HG02678 (cell line): ENCODE measurements around the gene CCDC183.
"Not testable (repeated sequence)": the region's sequence is repeated elsewhere in the genome, so short reads cannot be mapped to it uniquely, and the experiment has no call there.

Experiments used
- ATAC-seq: cut with Tn5 transposase; IDR thresholded peaks from one replicate; pipeline ENCODE4 v1.9.1; 2021; ENCODE audit warnings: mild to moderate bottlenecking, moderate library complexity; ENCODE audit not compliant: unreplicated experiment

CCDC183 gene

GRCh38 chr9:136799079-136799853 is 3.1 kb downstream of the CCDC183 start:
- ATAC-seq, result no peak

- ATAC-seq, result no peak
These were observed 3.9 kb downstream of the CCDC183 start for GRCh38 chr9:136799854-136800657.

- no peak for ATAC-seq
These were observed 6.2 kb downstream of the CCDC183 start for GRCh38 chr9:136802321-136802720.

DNA sequence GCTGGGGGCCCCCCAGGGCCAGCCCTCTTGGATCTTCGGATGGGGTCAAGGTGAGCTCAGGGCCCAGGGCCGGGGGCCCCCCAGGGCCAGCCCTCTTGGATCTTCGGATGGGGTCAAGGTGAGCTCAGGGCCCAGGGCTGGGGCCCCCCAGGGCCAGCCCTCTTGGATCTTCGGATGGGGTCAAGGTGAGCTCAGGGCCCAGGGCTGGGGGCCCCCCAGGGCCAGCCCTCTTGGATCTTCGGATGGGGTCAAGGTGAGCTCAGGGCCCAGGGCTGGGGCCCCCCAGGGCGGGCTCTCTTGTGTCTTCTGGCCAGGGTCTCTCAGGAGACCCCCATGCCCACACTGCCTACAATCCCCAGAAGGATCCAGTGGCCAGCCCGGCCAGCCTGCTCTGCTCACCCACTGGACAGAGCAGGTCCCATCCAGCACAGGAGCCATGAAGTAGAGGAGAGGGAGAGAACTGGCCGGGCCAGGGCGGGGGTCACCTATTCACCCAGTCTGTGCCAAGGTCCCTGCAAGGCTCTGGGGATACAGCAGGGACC is 6.9 kb downstream of the CCDC183 start:
- not testable (repeated sequence) for ATAC-seq

DNA sequence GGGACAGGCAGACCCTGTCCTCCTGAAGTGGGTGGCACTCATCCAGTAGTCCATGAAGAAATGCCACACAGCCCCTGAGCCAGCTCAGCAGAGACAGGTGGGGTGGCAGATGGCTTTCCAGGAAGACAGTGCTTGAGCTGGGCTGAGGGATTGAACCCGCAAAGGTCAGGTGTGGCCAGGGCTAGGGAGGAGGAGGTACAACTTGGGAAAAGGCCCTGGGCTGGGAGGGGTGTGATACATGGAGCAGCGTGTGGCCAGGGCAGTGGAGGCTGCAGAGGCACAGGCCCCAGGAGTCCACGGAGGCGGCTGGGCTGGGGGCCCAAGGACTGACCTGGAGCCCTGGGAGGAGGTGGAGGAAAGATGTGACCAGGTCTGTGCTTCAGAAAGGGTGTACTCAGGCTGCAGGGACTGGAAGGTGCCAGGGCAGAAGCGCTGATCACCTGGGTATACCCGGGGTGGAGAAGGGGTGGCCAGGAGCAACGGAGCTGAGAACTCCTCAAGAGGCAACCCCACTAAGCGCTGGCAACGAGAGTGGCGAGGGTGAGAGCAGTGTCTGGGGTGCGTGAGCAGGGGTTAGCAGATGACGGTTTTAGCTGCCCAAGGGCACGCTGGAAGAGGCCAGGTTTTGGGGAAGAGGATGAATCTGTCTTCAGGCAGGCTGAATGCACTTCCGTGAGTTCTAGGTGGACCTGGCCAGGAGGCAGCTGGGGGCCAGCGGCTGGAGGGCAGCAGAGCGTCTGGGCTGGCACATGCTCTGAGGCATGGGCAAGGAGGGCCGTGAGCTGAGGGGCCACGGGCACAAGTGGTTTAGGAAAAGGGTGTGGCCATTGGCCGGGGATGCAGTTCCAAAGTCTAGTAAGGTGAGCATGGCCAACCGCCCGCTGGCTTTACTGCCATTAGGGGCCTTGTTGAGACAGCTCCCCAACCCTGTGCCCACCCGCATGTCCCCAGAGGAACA is 7.7 kb downstream of the CCDC183 start:
- no peak for ATAC-seq

DNA sequence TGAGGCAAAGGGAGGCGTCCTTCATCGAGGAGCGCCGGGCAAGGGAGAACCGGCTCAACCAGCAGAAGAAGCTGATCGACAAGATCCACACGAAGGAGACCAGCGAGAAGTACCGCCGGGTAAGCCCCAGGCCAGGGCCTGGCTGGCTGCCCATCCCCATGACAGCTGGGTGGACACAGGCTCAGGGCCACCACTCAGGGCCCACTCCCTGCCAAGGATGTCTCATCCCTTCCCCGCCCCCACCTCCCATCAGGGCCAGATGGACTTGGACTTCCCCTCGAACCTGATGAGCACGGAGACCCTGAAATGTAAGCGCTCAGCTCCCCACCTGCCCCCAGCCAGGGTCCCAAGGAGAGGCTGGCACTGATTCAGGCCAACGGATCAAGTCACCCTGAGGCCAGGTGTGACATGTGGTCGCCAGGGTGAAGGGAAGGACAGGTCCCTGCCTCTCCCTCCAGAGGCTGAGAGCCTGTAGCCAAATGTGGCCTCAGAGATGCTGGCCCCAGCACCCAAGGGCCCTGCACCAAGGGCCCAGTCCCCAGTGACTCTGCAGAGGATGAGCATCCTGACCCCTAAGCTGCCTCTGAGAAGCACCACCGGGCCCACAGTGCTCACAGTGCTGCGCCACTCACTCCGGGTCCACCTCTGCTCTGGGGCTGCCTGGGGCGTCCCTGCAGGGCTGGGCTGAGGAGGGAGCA is 8.5 kb downstream of the CCDC183 start:
- ATAC-seq, result no peak

DNA sequence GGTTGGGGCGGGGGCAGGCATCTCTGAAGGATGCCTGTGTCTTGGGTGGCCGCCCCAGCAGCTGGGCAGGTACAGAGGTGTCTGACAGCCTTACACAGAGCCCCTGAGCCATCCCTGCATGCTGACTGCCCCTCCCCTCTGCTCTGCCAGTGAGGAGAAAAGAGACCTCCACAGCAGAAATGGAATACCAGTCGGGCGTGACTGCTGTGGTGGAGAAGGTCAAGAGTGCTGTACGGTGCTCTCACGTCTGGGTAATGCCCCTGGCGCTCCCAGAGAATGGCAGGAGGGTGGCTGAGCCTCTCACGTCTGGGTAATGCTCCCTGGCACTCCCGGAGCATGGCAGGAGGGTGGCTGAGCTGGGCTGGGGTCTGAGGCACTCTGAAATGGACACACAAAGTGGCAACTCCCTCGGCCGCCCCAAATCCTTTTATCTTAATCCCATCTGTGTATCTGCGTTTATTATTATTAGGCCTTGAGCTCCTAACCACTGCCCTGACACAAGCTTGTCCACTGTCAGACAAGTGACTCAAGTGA is 9.1 kb downstream of the CCDC183 start:
- no peak for ATAC-seq

DNA sequence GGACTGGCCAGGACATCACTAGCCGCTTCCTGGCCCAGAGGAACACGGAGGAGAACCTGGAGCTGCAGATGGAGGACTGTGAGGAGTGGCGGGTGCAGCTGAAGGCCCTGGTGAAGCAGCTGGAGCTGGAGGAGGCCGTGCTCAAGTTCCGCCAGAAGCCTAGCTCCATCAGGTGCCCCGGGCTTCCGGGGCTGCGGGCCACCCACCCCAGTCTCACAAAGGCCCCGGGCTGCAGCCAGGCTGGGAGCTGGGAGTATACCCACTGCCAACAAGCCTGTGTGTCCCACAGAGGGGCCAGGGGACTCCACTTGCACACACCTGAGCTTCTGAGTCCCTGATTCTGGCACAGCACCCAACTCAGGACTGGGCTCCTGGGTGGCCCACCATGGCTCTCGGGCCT is 9.9 kb downstream of the CCDC183 start:
- ATAC-seq, result no peak

DNA sequence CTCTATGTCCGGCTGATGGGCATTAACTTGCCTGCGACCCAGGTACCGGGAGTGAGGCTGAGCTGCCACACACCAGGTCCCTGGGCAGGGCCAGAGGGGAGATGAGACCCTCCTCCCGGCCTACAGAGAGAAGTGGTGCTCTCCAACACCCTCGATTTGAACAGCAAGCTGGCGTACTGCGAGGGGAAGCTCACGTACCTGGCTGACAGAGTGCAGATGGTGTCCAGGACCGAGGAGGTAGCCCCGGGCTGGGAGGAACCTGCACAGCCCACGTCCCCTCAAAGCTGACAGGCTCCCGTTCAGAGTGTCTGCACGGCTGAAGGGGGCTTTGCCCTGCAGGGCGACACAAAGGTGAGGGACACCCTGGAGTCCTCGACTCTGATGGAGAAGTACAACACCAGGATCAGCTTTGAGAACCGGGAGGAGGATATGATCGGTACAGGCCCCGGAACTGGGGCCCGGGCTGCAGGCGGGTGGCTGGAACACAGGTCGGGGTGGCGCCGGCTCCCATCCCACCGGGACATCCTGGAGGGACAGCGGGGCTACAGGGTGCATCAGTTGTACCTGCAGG is 10.6 kb downstream of the CCDC183 start:
- ATAC-seq, result no peak

DNA sequence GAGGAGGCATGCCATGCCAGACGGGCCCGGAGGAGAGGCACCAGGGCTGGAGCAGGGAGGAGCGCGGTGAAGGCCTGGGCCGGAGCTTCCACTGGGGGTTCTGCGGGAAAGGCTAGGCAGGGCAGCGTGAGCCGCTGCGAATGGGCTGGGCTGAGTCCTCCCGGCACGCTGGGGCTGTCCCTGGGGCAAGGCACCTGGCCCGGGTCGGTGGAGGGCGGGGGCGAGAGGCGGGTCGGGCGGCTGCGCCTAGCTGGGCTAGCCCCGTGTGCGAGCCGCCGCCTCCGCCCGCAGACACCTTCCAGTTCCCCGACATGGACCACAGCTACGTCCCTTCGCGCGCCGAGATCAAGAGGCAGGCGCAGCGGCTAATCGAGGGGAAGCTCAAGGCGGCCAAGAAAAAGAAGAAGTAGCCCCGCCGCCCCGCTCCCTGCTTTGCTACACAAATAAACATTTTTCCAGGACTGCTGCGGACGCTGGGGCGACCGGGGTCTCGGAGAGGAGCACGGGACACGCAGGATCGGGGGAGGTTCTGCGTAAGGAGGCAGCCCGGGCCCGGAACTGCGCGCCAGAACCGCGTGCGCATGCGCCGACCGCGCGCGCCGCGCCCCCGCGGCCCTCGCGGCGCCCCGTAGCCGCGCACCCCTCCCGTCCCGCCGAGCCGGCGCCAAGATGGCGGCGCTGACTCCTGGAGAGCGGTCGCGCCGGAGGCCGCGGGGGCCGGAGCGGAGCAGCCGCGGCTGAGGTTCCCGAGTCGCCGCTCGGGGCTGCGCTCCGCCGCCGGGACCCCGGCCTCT is 11.3 kb downstream of the CCDC183 start, which contains the start of gene RABL6:
RABL6 (plus strand) TSS at position 668 of the 794 bp plus-strand sequence. CDS start 249 bp downstream, outside the sequence.
- peak; percentile 81 for ATAC-seq

DNA sequence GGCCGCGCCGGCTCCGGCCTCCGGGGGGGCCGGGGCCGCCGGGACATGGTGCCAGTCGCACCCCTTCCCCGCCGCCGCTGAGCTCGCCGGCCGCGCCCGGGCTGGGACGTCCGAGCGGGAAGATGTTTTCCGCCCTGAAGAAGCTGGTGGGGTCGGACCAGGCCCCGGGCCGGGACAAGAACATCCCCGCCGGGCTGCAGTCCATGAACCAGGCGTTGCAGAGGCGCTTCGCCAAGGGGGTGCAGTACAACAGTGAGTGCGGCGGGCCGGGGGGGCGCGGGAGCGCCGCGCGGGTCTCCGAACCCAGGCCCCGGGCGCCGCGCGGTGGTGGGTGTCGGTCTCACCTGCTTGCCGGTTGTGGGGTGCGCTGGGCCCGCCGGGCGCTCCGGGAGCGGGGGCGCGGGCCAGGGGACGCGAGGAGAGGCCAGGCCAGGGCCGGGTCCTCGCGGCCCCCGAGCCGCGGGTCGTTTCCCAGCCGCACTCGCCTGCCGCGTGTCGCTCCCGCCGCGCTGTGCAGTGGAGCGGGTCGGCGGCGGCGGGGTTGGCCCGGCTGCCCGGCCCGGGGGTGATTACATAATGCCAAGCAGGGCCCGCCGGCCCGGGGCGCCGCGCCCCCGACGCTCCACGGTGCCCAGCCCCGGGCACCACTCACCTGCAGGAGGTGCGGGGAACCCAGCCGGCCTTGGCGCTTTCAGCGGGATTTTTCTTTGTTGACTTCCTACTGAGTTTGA is 12.1 kb downstream of the CCDC183 start:
- peak; percentile 35 for ATAC-seq

DNA sequence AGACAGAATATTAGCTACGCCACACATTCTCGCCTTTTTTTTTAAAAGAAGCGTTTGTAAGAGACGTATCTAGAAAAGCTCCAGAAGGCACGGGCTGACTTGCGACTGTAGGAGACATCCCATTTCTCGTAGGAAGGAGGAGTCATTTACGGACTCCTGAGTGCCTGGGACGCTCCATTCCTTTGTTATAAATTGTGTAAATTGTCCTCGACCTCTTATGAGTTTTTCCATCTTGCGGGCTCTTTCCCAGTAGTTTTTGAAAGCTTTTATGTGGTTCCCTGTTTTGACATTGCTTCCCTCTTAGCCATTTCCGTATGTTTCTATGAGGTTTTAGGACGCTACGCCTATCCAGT is 12.6 kb downstream of the CCDC183 start:
- ATAC-seq, result no peak

DNA sequence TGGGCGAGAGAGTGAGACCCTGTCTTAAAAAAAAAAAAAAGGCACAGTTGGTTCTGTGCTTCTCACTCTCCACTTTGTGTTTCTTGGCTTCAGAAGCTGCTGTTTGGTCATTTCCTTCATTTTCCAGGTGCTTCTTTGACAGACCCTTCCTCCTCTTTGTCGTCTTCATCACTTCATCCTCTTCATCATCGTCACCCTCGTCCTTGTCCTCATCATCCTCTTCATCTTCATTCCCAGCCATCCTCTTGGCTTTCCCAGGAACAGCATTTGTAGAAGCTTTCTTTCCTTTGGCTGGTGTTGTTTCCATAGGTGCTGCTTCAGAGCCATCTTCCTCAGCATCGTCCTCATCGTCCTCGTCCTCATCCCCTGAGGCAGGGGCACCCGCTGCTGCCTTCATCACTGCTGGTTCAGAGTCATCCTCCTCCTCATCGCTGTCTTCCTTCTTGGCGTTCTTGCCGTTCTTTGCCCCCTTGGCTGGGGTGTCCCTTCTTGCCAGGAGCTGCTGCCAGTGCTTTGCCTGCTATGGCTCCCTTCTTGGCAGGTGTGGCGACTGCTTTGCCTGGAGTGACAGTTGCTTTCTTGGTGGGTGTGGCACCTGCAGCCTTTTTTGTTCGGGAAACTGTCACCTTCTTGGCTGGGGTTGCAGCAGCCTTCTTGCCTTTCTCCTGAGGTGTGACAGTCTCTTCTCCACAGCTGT is 18.7 kb downstream of the CCDC183 start:
- no peak for ATAC-seq

DNA sequence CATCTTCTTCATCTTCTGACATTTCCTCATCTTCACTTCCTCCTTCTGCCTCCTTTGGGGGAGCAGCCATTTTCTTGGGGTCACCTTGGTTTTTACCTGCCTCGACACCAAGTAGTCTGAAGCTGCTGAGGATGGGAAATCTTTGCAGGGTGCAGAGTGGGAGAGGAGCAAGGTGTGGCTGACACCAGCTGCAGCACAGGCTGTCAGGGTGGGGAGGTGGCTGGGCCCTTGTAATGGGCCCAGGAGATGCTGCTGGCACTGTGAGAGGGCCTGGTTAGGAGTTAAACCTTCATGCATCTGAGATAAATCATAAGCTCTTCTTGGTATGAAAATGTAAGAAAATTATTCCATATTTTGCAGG is 19.3 kb downstream of the CCDC183 start:
- ATAC-seq, result no peak

GRCh38 chr9:136820971-136821825 is 25.1 kb downstream of the CCDC183 start:
- ATAC-seq, result no peak

DNA sequence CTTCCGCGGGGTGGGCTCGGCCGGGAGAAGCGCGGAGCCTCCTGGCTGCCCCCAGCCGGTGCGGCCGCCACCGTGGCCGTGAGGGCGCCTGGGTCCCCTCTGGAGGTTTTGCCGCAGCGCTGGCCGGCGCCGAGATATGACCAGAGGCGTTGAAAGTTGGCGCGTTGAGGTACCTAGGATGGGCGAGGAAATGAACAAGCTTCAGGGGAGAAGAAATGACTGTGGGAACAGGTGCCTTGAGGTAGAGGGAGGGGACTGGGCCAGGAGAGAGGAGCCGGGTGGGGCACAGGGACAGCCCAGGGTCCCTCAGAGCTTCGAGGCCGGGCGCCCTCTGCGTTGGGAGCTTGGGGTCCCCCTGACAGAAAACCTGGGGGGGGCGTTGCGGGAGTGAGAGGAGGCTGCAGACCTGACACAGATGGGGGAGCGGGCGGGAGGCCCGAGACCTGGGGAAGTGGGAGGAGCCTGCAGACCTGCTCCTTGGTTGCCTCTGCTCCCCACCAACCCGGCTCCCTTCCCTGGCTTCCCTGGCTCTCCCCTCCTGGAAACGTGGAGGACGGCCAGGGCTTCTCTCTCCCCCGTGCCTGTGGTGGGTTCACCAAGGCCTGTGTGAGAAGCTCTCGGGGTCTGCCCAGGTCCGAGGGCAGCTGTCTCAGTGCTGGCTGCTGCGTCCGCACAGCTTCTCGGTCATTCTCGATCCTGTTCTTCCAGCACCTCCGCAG is 25.8 kb downstream of the CCDC183 start:
- ATAC-seq, result no peak
